Activated CD4-positive, alpha-beta T cell treated with anti-CD3 and anti-CD28 coated beads, Interleukin-2, amount 50 U/mL, for 48 hours (primary cell): ENCODE data around the gene GRAMD1C.
"Not testable (repeated sequence)": the region's sequence is repeated elsewhere in the genome, so short reads cannot be mapped to it uniquely, and the experiment has no call there.

Source experiments
- DNase-seq, 2 experiments: peaks; one replicate each; pipeline ENCODE4 v3.0.0-alpha.2; 2020

GRAMD1C gene

GRCh38 chr3:113838631-113839209 lies at the start of gene GRAMD1C:
Gene GRAMD1C (plus strand): TSS chr3:113838788. CDS start chr3:113838910, 122 bp downstream.
- peak; percentile 81 to 85 for DNase-seq

- no peak for DNase-seq
Observed at GRCh38 chr3:113791381-113791780, 47.2 kb upstream of the GRAMD1C start.

- no peak for DNase-seq
Observed at GRCh38 chr3:113794526-113794925, 44.1 kb upstream of the GRAMD1C start.

- DNase-seq = no peak
Observed at GRCh38 chr3:113795693-113796092, 42.9 kb upstream of the GRAMD1C start.

- DNase-seq = no peak
Observed at GRCh38 chr3:113802795-113803455, 35.7 kb upstream of the GRAMD1C start.

- DNase-seq = no peak
Observed at GRCh38 chr3:113804661-113805060, 33.9 kb upstream of the GRAMD1C start.

GRCh38 chr3:113805249-113805648 lies 33.3 kb upstream of the GRAMD1C start:
- DNase-seq = no peak

- no peak for DNase-seq
Observed at GRCh38 chr3:113812854-113813253, 25.7 kb upstream of the GRAMD1C start.

- no peak for DNase-seq
Observed at GRCh38 chr3:113819866-113820265, 18.7 kb upstream of the GRAMD1C start.

- no peak for DNase-seq
Observed at GRCh38 chr3:113825090-113825489, 13.5 kb upstream of the GRAMD1C start.

GRCh38 chr3:113828600-113828999 lies 10.0 kb upstream of the GRAMD1C start:
- no peak for DNase-seq

- no peak for DNase-seq
Observed at GRCh38 chr3:113829576-113830354, 8.8 kb upstream of the GRAMD1C start.

GRCh38 chr3:113831103-113831355 lies 7.6 kb upstream of the GRAMD1C start:
- DNase-seq = no peak

- no peak for DNase-seq
Observed at GRCh38 chr3:113832477-113833164, 6.0 kb upstream of the GRAMD1C start.

GRCh38 chr3:113834983-113835382 lies 3.6 kb upstream of the GRAMD1C start:
- no peak for DNase-seq

GRCh38 chr3:113839551-113839950 lies 963 bp downstream of the GRAMD1C start:
- no peak for DNase-seq

GRCh38 chr3:113844622-113845222 lies 6.1 kb downstream of the GRAMD1C start:
- no peak for DNase-seq

GRCh38 chr3:113847247-113847646 lies 8.7 kb downstream of the GRAMD1C start:
- DNase-seq = no peak

GRCh38 chr3:113847664-113848461 lies 9.3 kb downstream of the GRAMD1C start:
- no peak for DNase-seq

- DNase-seq = not testable (repeated sequence)
Observed at GRCh38 chr3:113849071-113849470, 10.5 kb downstream of the GRAMD1C start.

- not testable (repeated sequence) for DNase-seq
Observed at GRCh38 chr3:113849841-113850240, 11.3 kb downstream of the GRAMD1C start.

- DNase-seq = not testable (repeated sequence)
Observed at GRCh38 chr3:113850391-113850790, 11.8 kb downstream of the GRAMD1C start.
